Endometrium (tissue), 2 donors: Measurements from ENCODE around the gene MBLAC2.

Experiments used
- FAIRE-seq: peaks from 2 replicates; lab custom pipeline; 2012; peaks lifted over from hg19 to GRCh38; lab: Jason Lieb, UNC
- donor health status: control.
- donor health status: control.

The MBLAC2 gene

GRCh38 chr5:90461288-90461687 is 13.3 kb downstream of the MBLAC2 start:
- FAIRE-seq, result no peak

GRCh38 chr5:90446961-90447360 is 27.6 kb downstream of the MBLAC2 start:
- FAIRE-seq, result no peak

GRCh38 chr5:90440644-90441043 is 33.9 kb downstream of the MBLAC2 start:
- no peak for FAIRE-seq

GRCh38 chr5:90438100-90438499 is 36.5 kb downstream of the MBLAC2 start:
- FAIRE-seq, result no peak

GRCh38 chr5:90437663-90438062 is 36.9 kb downstream of the MBLAC2 start:
- no peak for FAIRE-seq

GRCh38 chr5:90434116-90434714 is 40.4 kb downstream of the MBLAC2 start:
- no peak for FAIRE-seq

- no peak for FAIRE-seq
These were observed 50.3 kb downstream of the MBLAC2 start for GRCh38 chr5:90424245-90424644.

- FAIRE-seq, result no peak
These were observed 53.4 kb downstream of the MBLAC2 start for GRCh38 chr5:90421136-90421535.

GRCh38 chr5:90418214-90418613 is 56.4 kb downstream of the MBLAC2 start:
- FAIRE-seq, result no peak

- no peak for FAIRE-seq
These were observed 64.3 kb downstream of the MBLAC2 start for GRCh38 chr5:90410178-90410762.

GRCh38 chr5:90409318-90410177 is 65.0 kb downstream of the MBLAC2 start, which contains the start of gene CETN3:
TSS of gene CETN3 (minus strand) at chr5:90409756. CDS start at chr5:90409661, 95 bp downstream.
- FAIRE-seq, result peak; percentile 92

- FAIRE-seq, result no peak
These were observed 65.8 kb downstream of the MBLAC2 start for GRCh38 chr5:90408571-90409317.
